Left renal cortex interstitium (tissue), 4 donors: ENCODE data around the gene REXO2. TPM values are rescaled to one million over a fixed set of nuclear protein-coding genes. Genes with fewer than 3 reads are reported as not detected.

Experiments
- DNase-seq, 4 donors: peaks; one replicate each; pipeline ENCODE4 v3.0.0-alpha.2; 2013; ENCODE audit warnings: low read depth in 4 of 4, low spot score in 2 of 4, missing footprints in 1 of 4
- polyA plus RNA-seq, 4 donors: library from polyadenylated mRNA; unstranded; fragments of 120-200 nt; gene quantifications; one replicate each; pipeline ENCODE4 v1.2.1, GENCODE V29; 2013; ENCODE audit not compliant: insufficient read length in 4 of 4

The REXO2 gene
- polyA plus RNA-seq, 4 donors: 109 to 137 (median 116) TPM

DNA sequence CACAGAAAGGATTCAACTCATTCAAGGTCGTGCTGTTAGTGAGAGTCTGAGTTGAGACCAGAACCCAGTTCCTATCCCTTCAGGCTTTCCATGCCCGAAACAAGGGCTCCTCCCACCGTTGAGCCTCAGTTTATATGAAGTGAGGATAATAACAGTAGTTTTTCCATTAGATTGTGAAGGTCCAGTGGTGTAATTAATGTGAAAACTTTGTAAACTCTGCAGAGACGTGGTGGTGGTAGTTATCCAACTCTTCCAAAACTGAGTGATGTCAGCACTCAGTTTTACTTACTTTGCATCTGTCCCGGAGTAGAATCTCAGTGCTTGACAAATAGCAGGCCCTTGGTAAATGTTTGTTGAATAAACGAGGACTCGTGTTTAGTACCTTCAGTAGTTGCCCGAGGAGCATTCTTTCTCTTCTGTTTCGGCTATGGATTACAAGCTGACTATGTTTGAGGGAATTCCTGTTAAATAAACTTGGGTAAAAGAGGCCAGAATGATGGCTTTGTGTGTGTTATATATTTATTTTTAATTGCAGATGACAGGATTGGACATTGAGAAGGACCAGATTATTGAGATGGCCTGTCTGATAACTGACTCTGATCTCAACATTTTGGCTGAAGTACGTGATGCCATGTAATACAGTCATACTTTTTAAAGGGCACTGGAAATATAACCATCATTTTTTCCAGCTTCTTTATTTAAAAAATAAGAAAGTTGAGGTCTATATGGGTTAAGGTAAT is 1.0 kb downstream of the REXO2 start:
- peak in 1 of 4 donors; percentile 27 for DNase-seq

DNA sequence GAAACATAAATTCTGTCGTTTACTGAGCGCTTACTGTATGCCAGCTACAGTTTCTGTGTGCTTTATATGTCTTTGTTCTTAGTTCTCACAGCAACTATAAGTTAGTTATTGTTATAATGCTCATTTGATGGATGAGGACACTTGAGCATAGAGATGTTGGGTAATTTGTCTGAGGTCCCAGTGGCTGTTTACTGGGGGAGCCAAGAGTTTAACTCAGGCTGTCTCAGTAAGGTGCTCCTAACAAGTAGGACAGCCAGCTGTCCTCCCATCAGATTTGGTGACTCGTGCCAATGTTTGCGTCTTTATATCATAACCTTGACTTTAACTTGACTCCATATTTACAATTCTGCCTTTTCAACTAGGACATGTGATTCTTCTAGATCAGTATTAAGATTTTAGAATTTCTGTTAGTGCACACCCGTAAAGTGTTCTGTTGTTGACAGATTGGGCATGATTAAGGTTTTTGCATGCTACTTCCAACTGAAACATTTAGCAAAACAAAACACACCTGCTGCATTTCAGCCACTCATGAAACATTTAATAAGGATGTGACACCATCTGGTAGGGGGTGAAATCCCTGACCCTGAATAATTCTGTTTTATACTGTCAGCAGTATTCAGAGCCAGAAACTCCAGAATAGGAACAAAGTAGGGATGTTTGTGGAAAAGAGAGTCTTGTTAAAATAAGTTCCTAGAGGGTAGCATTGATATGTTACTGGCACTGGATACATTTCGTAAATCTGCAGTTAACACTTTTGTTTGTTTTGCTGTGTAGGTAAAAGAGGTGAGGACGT is 1.9 kb downstream of the REXO2 start:
- no peak for DNase-seq

DNA sequence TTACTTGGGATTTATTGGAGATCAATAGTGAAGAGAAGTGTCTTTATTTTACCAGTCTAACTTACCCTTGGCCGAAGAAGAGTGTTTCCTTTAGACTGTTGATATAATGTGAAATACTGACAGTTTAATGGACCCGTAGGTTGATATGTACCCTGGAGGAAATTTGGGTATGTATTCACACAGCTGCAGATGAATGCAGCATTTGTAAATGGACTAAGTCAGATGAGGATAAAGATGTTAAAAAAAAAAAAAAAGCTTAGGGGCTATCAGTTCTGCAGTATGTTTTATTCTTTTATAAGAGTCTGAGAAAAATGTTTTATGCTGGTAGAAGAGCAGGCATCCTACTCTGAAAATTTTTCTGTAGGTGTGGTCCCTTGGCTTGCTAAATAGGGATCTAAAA is 2.7 kb downstream of the REXO2 start:
- DNase-seq: no peak

DNA sequence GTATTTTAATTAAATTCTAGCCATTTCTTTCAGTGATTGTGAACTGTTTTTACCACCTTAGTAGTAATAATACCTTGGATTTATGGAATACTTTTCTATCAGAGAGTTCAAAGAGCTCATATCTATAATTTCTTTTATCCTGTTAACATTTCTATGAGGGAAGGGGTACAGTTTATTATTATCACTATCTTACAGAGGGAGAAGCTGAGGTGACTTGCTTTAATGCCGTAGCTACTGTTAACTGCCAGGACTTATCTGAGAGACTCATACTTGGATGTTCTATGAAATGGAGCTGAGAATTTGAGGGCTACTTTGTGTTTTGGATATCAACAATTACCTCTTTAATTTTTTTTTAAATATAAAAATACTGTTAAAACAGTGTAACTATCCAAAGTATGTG is 3.3 kb downstream of the REXO2 start:
- no peak for DNase-seq

DNA sequence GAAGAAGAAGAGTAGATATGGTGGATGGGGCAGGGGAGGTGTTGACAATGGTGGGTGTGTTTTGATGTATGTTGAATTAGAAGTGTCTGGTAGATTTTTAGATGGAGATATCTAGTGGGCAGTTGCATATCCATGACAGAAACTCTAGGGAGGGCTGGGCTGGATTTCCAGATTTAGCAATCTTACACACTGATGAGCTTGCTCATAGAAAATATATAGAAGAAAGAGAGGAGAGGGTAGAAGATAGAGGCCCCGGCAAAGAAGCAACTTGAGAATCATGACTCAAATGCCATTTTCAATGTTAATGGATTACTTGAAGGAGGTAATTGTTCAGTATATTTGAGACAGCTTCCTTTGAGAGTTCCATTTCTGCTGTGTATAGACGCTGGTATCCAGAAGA is 8.2 kb downstream of the REXO2 start:
- no peak for DNase-seq

DNA sequence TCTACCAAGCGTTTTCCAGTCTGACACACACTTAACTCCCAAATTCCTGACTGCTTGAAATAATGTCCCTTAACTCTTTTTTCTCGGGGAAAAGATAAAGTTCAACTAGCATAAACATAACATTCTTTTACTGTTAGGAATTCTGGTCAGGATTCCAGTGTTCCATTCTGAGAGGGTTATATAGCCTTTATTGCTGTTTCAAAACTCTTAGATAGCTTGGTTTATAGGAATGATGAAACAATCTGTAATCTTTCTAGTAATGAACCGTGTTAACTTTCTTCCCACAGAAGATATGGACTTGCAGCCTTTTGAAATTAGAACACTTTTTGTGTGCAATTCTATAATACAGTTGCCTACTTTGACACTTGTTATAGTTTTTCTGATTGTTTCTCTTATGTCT is 8.6 kb downstream of the REXO2 start:
- DNase-seq: no peak

DNA sequence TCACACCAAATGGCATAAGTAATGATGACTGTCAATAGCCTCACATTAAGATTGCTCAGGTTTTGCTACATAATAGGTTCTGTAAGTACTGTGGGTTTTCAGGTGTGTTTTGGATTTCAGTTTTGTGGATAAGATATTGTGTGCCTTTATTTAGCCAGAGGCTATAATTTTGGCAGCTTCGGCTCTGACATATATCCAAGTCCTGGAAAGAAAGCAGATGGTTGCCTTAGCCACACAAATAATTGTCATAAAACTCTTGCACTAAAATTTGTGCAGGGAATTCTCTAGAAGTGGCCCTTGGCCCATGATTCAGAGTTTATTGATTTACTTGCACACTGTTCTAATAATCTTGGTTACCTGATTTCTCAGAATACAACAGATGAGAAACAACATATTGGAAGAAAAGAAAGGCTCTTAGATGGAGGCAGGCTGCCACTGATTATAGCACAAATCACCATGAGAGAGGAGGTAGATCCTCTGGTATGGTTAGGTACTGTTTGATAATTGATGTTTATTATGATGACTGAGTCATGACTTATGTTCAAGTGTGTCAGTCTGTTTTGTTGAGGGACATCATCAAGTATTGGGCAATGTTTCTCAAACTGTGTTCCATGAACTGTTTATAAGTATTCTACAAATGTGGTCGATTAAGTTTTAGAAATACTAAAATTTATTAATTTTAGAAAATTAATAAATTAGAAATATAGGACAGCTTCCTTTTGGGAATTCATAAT is 9.6 kb downstream of the REXO2 start:
- no peak for DNase-seq

DNA sequence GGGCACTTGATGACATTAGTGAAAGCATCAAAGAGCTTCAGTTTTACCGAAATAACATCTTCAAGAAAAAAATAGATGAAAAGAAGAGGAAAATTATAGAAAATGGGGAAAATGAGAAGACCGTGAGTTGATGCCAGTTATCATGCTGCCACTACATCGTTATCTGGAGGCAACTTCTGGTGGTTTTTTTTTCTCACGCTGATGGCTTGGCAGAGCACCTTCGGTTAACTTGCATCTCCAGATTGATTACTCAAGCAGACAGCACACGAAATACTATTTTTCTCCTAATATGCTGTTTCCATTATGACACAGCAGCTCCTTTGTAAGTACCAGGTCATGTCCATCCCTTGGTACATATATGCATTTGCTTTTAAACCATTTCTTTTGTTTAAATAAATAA is 10.6 kb downstream of the REXO2 start:
- no peak for DNase-seq

DNA sequence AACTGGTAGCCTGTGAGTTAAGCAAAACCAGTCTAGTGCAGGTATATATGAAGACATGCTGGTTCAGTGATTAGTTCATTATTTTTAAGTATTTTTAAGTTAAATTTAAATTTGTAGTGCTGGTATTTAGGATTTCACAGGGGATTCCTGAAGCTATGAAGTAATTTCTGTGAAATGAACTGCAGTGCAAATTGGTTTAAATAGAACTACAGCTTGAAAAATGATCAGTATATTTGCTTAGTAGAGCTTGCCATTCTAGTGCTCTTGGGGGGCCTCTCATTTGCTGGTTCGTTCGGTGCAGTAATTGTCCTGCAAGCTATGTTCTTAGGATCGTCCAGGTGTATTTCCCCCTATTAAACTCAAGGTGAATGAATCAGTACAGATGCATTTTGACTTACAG is 13.1 kb downstream of the REXO2 start:
- no peak for DNase-seq

DNA sequence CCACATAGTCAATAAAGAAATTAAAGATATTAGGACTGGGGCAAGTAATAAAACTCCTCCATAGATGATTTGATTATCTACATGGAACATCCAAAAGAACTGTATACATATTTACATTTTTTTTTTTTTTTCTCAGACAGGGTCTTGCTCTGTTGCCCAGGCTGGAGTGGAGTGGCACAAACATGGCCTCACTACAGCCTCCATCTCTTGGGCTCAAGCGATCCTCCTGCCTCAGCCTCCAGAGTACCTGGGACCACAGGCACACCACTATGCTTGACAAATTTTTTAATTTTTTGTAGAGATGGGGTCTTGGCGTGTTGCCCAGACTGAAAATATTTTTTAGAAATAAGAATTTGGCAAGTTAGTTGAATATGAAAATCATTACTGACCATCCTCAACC is 24.7 kb downstream of the REXO2 start:
- no peak for DNase-seq

DNA sequence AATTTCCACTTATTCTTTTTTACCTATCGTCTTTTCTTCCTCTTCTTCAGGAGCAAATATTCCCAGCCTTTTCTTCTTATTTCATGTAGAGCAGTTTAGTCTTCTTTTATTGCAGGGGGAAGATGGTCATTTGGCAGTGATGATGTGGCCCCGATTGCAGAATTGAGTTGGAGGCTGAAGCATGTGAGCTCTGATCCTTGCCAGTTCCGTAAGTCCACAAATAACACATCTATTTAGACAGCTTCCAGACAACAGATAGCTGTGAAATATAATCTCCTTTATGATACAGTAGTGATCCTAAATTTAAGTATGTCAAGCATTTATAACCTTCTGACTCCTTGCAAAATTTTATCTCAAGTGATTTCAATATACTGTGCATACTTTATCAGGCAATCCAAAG is 27.5 kb downstream of the REXO2 start:
- DNase-seq: no peak

DNA sequence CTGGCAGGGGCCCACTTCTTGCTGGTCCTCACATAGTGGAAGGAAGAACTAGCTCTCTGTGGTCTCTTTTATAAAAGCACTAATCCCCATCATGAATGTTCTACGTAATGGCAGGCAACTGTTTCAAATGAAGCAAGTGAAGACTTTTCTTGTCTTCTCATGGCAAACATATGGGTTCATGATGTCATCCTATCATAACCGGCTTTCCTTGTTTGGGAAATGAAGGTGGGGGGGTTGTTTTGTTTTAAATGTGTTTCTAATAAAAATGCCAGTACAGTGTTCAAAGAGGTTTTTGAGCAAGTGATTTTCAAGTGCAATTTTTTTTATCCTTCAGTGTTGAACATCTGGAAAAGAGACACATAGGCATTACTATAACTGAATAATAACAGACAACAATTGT is 33.4 kb downstream of the REXO2 start:
- DNase-seq: no peak

DNA sequence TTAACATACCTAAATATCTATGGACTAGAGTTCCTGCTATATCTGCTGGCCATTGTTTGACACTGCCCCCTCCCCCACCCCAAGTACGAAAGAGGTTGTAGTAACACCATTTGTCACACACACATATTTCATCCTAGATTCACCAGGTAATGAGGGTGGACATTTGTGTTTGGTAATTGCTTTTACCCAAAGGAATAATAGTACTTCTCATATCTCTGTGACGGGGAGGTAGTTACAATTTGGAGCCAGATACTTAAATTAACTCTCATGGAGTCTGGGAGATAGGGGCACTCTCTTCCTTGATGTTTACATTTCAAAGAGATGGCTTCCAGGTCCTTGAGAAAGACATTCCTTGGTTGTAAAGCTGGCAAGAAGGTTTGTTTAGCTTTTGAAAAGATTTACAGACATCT is 38.7 kb downstream of the REXO2 start:
- DNase-seq: no peak

DNA sequence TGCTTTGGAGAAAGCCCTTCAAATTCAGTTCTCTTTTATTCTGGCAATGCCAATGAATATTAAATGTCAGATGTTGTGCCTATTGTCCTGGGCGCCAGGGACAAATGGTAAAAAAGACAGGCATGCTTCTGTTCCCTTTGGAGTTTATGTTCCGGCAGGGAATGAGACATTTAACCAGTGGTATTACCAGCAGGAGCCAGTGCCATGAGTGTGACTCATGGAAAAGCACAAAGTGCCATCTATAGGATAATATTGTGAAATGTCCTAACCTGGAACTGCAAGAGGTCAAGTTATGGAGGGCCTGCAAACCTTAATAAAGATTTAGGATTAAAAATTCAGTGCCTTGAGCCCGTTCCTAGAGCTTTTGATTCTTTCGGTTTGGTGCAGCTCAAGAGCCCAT is 39.5 kb downstream of the REXO2 start:
- no peak for DNase-seq

DNA sequence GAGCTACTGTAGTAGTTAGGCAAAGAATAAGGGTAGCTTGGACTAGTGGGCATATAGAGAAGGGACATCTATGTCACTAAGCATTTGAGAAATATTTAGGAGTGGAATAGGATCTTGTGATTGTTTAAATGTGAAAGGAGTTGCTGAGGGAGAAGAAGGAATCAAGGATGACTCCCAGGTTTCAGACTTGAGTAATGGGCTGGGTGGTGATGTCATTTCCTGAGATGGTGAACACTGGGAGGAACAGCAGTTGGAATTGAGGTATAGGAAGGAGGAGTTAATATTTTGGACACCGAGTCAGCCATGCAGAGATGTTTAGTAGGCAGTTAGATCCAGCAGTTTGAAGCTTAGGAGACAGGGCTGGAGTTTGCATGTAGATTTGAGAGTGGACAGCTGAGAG is 40.1 kb downstream of the REXO2 start:
- DNase-seq: no peak

DNA sequence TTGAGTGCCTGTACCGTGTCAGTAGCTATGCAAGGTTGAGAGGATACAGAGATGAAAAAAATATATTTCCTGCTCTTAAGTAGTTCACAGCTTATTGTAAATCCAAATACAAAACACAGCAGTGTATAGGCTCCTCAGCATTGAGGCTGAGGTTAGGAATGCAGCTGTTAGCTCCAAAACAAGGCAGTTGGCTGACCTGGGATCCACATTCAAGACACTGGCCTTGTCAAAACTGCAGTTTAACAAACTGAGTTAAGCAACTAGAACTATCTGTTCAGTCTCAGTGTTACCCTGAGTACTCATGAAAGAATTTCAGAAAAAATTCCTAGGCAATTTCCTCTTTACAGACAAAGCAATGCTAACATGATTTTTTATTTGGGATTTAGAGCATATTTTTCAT is 42.8 kb downstream of the REXO2 start:
- DNase-seq: no peak

DNA sequence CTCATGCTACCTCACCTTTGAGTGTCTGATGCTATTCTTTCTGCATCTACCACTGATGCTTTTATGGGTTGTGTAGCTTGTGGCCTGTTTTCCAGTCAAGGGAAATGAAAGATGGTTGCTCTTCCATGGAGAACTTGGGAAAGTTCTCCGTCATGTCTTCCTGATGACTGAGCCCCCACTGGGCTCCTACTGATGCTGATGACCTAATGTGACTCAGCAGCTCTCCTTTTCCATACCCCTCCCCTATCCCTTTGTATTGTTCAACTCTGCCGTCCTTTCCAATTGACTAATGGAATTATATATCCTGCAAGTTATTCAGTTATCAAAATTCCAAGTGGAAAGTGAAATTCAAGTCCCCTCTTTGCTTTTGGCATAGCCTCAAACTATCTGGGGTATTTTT is 44.7 kb downstream of the REXO2 start:
- no peak for DNase-seq

DNA sequence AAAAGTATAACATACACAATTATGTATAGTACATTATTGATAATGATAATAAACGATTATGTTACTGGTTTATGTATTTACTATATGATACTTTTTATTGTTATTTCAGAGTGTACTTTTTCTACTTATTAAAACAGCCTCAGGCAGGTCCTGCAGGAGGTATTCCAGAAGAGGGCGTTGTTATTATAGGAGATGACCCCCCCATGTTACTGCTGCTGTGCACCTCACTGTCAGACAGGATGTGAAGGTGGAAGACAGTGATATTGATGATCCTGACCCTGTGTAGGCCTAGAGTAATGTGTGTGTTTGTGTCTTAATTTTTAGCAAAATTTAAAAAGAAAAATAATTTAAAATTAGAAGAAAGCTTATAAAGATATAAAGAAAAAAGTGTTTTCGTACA is 57.6 kb downstream of the REXO2 start:
- DNase-seq: no peak

DNA sequence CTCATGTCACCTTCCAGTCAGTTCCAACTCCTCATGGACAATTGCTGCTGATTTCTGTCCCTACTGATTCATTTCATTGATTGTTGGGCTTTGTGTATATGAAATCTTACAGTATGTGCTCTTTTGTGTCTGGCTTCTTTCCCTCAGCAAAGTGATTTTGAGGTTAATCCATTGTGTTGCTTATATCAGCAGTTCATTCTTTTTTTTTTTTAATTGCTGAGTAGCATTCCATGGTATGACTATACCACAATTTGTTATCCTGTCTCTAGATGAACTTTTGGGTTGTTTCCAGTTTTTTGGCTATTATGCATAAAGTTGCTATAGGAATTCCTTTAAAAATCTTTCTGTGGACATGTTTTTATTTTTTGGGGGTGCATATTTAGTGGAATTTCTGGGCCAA is 60.5 kb downstream of the REXO2 start:
- no peak for DNase-seq
